Osteoblast (primary cell): ENCODE data around the gene RPA3. TPM values are rescaled to one million over a fixed set of nuclear protein-coding genes. Genes with fewer than 3 reads are reported as not detected.

Source experiments
- DNase-seq: peaks from one replicate; pipeline ENCODE4 v3.0.0; 2011; ENCODE audit warnings: low spot score, mixed read lengths; ENCODE audit not compliant: insufficient read length; ENCODE audit errors: missing footprints
- H2AFZ ChIP-seq: 2 replicates; pipeline ENCODE4 v1.6.0; 2011; ENCODE audit warnings: mild to moderate bottlenecking, low read length
- H3K27ac ChIP-seq: 2 replicates; pipeline ENCODE4 v1.5.1; 2011; ENCODE audit warnings: mild to moderate bottlenecking, low read depth, low read length, moderate library complexity
- H3K27me3 ChIP-seq: 2 replicates; pipeline ENCODE4 v1.6.0; 2012; ENCODE audit warnings: mild to moderate bottlenecking, control low read depth, inconsistent platforms, low read length, moderate library complexity; ENCODE audit not compliant: insufficient read depth
- H3K36me3 ChIP-seq: 2 replicates; pipeline ENCODE4 v1.5.1; 2011; ENCODE audit warnings: mild to moderate bottlenecking, low read length, control low read depth, moderate library complexity; ENCODE audit not compliant: insufficient read depth
- H3K4me1 ChIP-seq: 2 replicates; pipeline ENCODE4 v1.5.1; 2011; ENCODE audit warnings: mild to moderate bottlenecking, low read length, control low read depth, moderate library complexity; ENCODE audit not compliant: insufficient read depth
- H3K4me2 ChIP-seq: 2 replicates; pipeline ENCODE4 v1.6.0; 2011; ENCODE audit warnings: mild to moderate bottlenecking, low read length; ENCODE audit not compliant: insufficient read depth
- H3K4me3 ChIP-seq: fragments of 200-600 bp; sonication (generic); 3 replicates; pipeline ENCODE4 v1.5.1; 2012; ENCODE audit warnings: mild to moderate bottlenecking, low read length, inconsistent platforms; ENCODE audit not compliant: insufficient read depth
- H3K79me2 ChIP-seq: 2 replicates; pipeline ENCODE4 v1.6.0; 2012; ENCODE audit warnings: mild to moderate bottlenecking, low read length, control low read depth, inconsistent platforms; ENCODE audit not compliant: insufficient read depth
- H3K9me3 ChIP-seq: 2 replicates; pipeline ENCODE4 v1.5.1; 2011; ENCODE audit warnings: low read depth, low read length, control low read depth
- H4K20me1 ChIP-seq: 2 replicates; pipeline ENCODE4 v1.6.0; 2012; ENCODE audit warnings: mild to moderate bottlenecking, low read length, control low read depth; ENCODE audit not compliant: insufficient read depth
- total RNA-seq: library from RNA; depleted of rRNA; stranded (reverse); fragments of >200 nt; gene quantifications from 2 replicates; pipeline ENCODE4 v1.2.3, GENCODE V29; 2012
- TF ChIP-seq, protein P1 (sequence below): IDR thresholded peaks from 2 replicates; pipeline ENCODE4 v1.5.1; 2011; ENCODE audit warnings: mild to moderate bottlenecking, low read depth, low read length, moderate library complexity; ENCODE audit errors: extremely low read depth

RPA3 gene
- total RNA-seq, 1 donor, result 16.6 TPM

DNA sequence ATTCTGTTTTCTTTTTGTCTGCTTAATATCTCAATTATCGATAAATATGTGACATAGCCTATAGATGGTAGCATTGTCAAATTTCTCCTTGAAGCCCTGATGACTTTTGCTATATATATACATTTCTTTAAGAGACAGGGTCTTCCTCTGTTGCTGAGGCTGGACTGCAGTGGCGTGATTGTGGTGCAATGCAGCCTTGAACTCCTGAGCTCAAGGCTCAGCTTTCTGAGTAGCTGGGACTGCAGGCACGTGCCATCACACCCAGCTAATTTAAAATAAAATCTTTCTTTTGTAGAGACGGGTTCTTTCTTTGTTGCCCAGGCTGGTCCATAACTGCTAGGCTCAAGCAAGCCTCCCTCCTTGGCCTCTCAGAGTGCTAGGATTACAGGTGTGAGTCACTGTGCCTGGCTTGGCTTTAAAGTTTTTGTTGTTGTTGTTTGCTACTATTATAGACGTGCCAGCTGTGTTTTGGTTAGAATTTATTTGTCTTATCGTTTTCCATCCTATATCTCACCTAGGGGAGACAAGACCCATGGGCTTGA is 70.8 kb downstream of the RPA3 start:
- no peak for DNase-seq
- H3K27ac ChIP-seq, result no peak overlapping the region
- H3K4me3 ChIP-seq, result no peak overlapping the region
- H3K4me1 ChIP-seq, result no peaks in the 10 kb centered on the region
- H2AFZ ChIP-seq, result no peak overlapping the region
- H3K4me2 ChIP-seq, result no peak overlapping the region
- TF ChIP-seq, protein P1, sequence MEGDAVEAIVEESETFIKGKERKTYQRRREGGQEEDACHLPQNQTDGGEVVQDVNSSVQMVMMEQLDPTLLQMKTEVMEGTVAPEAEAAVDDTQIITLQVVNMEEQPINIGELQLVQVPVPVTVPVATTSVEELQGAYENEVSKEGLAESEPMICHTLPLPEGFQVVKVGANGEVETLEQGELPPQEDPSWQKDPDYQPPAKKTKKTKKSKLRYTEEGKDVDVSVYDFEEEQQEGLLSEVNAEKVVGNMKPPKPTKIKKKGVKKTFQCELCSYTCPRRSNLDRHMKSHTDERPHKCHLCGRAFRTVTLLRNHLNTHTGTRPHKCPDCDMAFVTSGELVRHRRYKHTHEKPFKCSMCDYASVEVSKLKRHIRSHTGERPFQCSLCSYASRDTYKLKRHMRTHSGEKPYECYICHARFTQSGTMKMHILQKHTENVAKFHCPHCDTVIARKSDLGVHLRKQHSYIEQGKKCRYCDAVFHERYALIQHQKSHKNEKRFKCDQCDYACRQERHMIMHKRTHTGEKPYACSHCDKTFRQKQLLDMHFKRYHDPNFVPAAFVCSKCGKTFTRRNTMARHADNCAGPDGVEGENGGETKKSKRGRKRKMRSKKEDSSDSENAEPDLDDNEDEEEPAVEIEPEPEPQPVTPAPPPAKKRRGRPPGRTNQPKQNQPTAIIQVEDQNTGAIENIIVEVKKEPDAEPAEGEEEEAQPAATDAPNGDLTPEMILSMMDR, result no peak
- peaks cover 3% of the 10 kb centered on the region for H4K20me1 ChIP-seq
- no peaks in the 10 kb centered on the region for H3K27me3 ChIP-seq
- H3K36me3 ChIP-seq, result no peaks in the 10 kb centered on the region
- peaks cover 59% of the 10 kb centered on the region for H3K79me2 ChIP-seq
- no peaks in the 10 kb centered on the region for H3K9me3 ChIP-seq

DNA sequence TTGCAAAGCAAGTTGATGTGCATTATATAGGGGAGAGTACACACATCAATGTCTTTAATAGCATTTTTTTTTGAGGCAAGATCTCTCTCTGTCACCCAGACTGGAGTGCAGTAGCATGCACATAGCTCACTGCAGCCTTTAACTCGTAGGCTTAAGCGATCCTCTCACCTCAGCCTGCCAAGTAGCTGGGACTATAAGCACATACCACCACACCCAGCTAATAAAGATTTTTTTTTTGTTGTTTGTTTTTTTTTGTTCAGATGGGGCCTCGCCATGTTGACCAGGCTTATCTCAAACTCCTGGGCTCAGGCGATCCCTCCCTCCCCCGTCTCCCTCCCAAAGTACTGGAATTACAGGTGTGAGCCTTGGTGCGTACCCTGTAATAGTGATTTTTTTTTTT is 76.3 kb downstream of the RPA3 start:
- Histone ChIP-seq H3K4me1 (peaks cover 16% of the 10 kb centered on the region), H3K9me3 (no peaks in the 10 kb centered on the region), H3K4me2 (peak overlapping the region; percentile 94), H2AFZ (no peak overlapping the region), H3K4me3 (no peak overlapping the region), H3K27ac (no peak overlapping the region), H4K20me1 (no peaks in the 10 kb centered on the region), H3K27me3 (no peaks in the 10 kb centered on the region), H3K36me3 (no peaks in the 10 kb centered on the region), H3K79me2 (peaks cover 49% of the 10 kb centered on the region)
- TF ChIP-seq, protein P1, result no peak
- DNase-seq, result no peak

DNA sequence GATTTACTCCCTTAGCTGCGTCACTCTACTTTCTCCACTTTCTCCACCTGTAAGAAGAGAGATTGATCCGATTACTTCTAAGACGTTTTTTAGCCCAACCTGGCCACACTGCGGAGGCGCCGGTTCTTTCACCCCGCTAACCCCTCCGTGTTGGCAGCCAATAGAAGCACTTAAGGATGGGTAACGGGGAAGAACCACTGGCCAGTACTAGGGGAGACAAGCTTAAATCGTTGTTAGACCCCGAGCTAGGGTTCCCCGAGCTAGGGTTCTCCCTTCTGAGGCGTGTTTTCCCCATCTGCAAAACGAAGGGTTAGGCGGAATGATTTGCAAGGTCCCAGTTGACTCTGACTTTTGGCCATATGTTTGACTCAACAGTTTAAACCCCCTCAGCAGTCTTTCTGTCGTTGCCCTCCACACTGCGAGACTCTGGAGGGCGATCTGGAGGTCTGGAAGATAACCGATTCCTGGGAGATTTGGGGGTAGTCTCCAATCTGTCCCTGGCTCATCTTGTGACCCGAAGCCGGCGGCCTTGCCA is 77.2 kb downstream of the RPA3 start:
- H4K20me1 ChIP-seq, result no peaks in the 10 kb centered on the region
- H3K4me3 ChIP-seq, result peak overlapping the region; percentile 76
- H3K4me2 ChIP-seq, result peak overlapping the region; percentile 94
- H2AFZ ChIP-seq, result peak overlapping the region; percentile 99
- peaks cover 43% of the 10 kb centered on the region for H3K79me2 ChIP-seq
- peaks cover 16% of the 10 kb centered on the region for H3K4me1 ChIP-seq
- H3K27me3 ChIP-seq, result no peaks in the 10 kb centered on the region
- no peaks in the 10 kb centered on the region for H3K36me3 ChIP-seq
- peak overlapping the region; percentile 88 for H3K27ac ChIP-seq
- DNase-seq, result peak; percentile 50
- TF ChIP-seq, protein P1, result no peak
- H3K9me3 ChIP-seq, result no peaks in the 10 kb centered on the region

DNA sequence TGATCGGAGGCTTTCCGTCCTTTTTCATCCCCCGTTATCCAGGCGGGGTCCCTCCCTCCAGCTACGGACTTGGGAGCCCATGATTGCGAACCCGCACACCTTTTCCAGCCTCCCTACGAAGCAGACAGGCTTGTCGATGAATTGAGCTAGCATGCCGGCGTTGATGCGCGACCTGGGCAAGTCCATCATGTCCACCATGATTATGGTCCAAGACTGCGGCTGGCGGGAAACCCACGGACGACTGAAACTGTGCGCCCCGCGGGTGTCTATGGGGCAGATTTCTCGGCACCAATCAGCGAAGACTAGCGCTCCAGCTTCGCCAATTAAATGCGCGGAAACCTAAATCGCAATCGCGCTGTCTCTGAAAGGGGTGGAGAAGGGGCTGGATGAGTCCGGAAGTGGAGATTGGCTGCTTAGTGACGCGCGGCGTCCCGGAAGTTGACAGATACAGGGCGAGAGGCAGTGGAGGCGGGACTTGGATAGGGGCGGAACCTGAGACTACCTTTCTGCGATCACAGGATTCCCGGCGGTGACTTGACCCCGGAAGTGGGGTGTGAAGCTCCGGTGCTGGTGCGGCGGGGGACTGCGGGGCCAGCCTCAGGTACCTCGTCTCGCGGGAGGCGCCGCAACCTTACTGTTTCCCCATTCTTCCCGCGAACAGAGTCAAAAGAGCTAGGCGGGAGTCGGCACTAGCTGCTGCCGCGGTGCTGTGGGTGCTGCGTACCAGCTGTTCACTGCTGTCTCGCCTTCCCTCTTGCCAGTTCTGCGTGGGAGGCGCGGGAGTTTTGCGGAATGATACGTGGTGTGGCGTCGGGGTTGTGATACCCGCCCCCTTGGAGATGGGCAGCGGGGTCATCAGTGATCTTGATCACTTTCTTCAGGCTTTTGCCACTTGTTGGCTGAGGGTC is 77.9 kb downstream of the RPA3 start, which contains the start of gene UMAD1:
TSS of gene UMAD1 (plus strand) at position 532 of the 908 bp plus-strand sequence. CDS start 32,620 bp downstream, outside the sequence.
- Histone ChIP-seq H3K27ac (peak within 1 kb of the TSS; percentile 88), H3K36me3 (no peaks in the 10 kb centered on the region), H3K27me3 (no peaks in the 10 kb centered on the region), H3K4me2 (peak within 1 kb of the TSS; percentile 94), H2AFZ (peak within 1 kb of the TSS; percentile 99), H3K79me2 (peaks cover 36% of the 10 kb centered on the region), H4K20me1 (no peaks in the 10 kb centered on the region), H3K9me3 (no peaks in the 10 kb centered on the region), H3K4me3 (peak within 1 kb of the TSS; percentile 76), H3K4me1 (peaks cover 16% of the 10 kb centered on the region)
- TF ChIP-seq, protein P1, result no peak
- peak; percentile 93 for DNase-seq
